ENCODE data around the gene ADAMTSL1.

Gene ADAMTSL1

DNA sequence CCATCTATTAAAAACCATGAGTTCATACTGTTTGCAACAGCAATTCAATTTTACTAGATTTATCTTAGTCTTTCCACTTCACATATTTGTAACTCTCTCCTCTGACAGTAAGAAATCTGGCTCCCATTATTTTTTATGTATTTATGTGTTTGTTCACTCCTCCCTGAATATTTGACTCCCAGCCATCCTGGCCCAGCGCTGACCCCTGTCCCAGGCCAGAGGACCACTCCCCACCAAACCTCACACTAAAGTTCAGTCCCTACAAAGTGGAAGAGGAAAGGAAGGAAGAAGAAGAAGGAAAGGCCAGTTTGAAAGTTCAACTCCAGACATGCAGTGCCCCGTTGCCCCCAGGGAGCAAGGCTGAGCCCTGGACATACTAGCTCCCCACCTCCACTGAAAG is 271.8 kb downstream of the ADAMTSL1 start:
- ChIA-PET POLR2A (no interaction called here), CTCF (no interaction called here)
- TF ChIP-seq ZSCAN30 (tag by site-specific recombination; IDR thresholded peaks at IDR 0.05): no peak
- no peak for TF ChIP-seq ZNF560 (tag by site-specific recombination; IDR thresholded peaks at IDR 0.05; ENCODE audit: borderline replicate concordance)
- TF ChIP-seq ZNF785 (tag by site-specific recombination; IDR thresholded peaks at IDR 0.05): no peak
- TF ChIP-seq ZNF23 (tag by site-specific recombination; IDR thresholded peaks at IDR 0.05; ENCODE audit: borderline replicate concordance): no peak
- TF ChIP-seq REPIN1 (tag by site-specific recombination; IDR thresholded peaks at IDR 0.05; ENCODE audit: low read depth): no peak
- TF ChIP-seq ZNF350 (tag by site-specific recombination; IDR thresholded peaks at IDR 0.05): no peak
- no peak for TF ChIP-seq ZNF830 (tag by site-specific recombination; IDR thresholded peaks at IDR 0.05; ENCODE audit: low read depth)
- no peak for TF ChIP-seq ZEB2 (tag by site-specific recombination; IDR thresholded peaks at IDR 0.05)

DNA sequence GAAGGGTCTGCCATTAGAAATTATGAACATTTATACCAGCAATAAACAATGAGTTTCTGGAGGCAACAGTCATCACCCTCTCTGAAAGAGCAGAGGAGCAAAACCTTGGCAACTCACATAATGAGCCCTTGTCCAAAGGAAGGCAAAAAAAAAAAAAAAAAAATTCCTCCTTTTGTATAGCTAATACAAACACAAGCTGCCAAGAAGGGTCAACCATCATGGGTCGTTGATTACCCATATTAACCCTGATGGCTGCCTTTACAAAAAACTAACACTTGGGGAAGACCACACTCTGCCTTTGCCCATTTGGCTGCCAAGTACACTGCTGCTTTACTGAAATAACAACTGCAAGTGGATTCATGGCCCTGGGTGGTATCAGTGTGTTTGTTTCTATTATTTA is 272.7 kb downstream of the ADAMTSL1 start:
- Histone ChIP-seq H3K36me3 (ENCODE audit: control insufficient read depth in 2 of 2, insufficient read depth in 1 of 2, low read length in 2 of 2) (no peaks in the 10 kb centered on the region), H3K4me1 (ENCODE audit: control insufficient read depth, insufficient read depth, low read length) (no peaks in the 10 kb centered on the region), H3K27ac (ENCODE audit: extremely low read depth, low read depth, low read length) (no peak overlapping the region), H3K4me3 (ENCODE audit: low read depth, low read length) (no peak overlapping the region), H3K9me3 (ENCODE audit: control insufficient read depth, insufficient read depth, low read depth, low read length) (no peaks in the 10 kb centered on the region)
- POLR2A ChIA-PET: no interaction called here
- no peak for TF ChIP-seq ZNF10 (tag by site-specific recombination; IDR thresholded peaks at IDR 0.05)
- TF ChIP-seq ATF2 (tag by site-specific recombination; IDR thresholded peaks at IDR 0.05; ENCODE audit: low read depth): no peak
- no peak for TF ChIP-seq SP7 (tag by site-specific recombination; IDR thresholded peaks at IDR 0.05)
- no peak for TF ChIP-seq ZNF404 (tag by site-specific recombination; IDR thresholded peaks at IDR 0.05)
- no peak for TF ChIP-seq ZNF341 (tag by site-specific recombination; IDR thresholded peaks at IDR 0.05; ENCODE audit: low read depth)
- TF ChIP-seq INSM2 (tag by site-specific recombination; IDR thresholded peaks at IDR 0.05): no peak
- no peak for TF ChIP-seq KLF9 (tag by site-specific recombination; IDR thresholded peaks at IDR 0.05; ENCODE audit: low read depth)
- TF ChIP-seq SETDB1 (IDR thresholded peaks at IDR 0.05; ENCODE audit: insufficient read length, low read length): no peak
- CTCF ChIA-PET: interaction anchor here (0.7 kb wide), 2 partner anchors 9 to 105 kb away, joined by 3 to 4 read pairs; no protein-coding TSS in a partner anchor

More for the DNA sequence above, 271.8 kb downstream of the ADAMTSL1 start:
- Histone ChIP-seq H3K4me1 (ENCODE audit: control insufficient read depth, insufficient read depth, low read length) (no peaks in the 10 kb centered on the region), H3K9me3 (ENCODE audit: control insufficient read depth, insufficient read depth, low read depth, low read length) (no peaks in the 10 kb centered on the region), H3K27ac (ENCODE audit: extremely low read depth, low read depth, low read length) (no peak overlapping the region), H3K4me3 (ENCODE audit: low read depth, low read length) (no peak overlapping the region), H3K36me3 (ENCODE audit: control insufficient read depth in 2 of 2, insufficient read depth in 1 of 2, low read length in 2 of 2) (no peaks in the 10 kb centered on the region)

DNA sequence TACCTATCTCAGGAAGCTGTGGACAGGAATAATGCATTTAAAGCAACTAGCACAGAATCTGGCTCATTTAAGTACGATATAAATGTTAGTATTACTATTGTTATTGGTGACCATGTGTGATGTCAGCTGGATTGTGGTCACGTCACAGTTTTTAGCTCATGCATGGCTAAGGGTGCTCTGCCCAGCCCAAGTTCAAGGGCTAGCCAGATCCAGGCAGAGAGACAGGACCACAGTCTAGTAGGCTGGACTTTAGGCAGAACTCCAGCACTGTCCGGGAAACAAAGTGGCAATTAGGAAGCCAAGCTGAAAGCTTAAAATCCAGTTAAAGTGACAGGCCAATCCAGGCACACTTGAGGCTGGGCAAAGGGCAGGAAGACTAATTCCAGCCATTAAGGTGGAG is 273.6 kb downstream of the ADAMTSL1 start:
- Histone ChIP-seq H3K36me3 (ENCODE audit: control insufficient read depth in 2 of 2, insufficient read depth in 1 of 2, low read length in 2 of 2) (no peaks in the 10 kb centered on the region), H3K27ac (ENCODE audit: extremely low read depth, low read depth, low read length) (no peak overlapping the region), H3K4me1 (ENCODE audit: control insufficient read depth, insufficient read depth, low read length) (no peaks in the 10 kb centered on the region), H3K4me3 (ENCODE audit: low read depth, low read length) (no peak overlapping the region), H3K9me3 (ENCODE audit: control insufficient read depth, insufficient read depth, low read depth, low read length) (no peaks in the 10 kb centered on the region)
- ChIA-PET POLR2A (no interaction called here), CTCF (interaction anchor here (1.4 kb wide), 1 partner anchor 305 kb away, joined by 3 read pairs; no protein-coding TSS in a partner anchor)
- TF ChIP-seq ZNF174 (tag by site-specific recombination; IDR thresholded peaks at IDR 0.05) (no peak), HOXD13 (CRISPR knock-in tag; IDR thresholded peaks at IDR 0.05; ENCODE audit: borderline replicate concordance) (no peak), ZSCAN18 (tag by site-specific recombination; IDR thresholded peaks at IDR 0.05) (no peak), ZNF148 (tag by site-specific recombination; IDR thresholded peaks at IDR 0.05; ENCODE audit: borderline replicate concordance) (no peak), PRDM4 (tag by site-specific recombination; IDR thresholded peaks at IDR 0.05) (no peak), ZNF654 (tag by site-specific recombination; IDR thresholded peaks at IDR 0.05; ENCODE audit: low read depth) (no peak), PRDM1 (tag by site-specific recombination; IDR thresholded peaks at IDR 0.05) (no peak)
